Measurements from ENCODE around the gene HK3.

HK3 gene

DNA sequence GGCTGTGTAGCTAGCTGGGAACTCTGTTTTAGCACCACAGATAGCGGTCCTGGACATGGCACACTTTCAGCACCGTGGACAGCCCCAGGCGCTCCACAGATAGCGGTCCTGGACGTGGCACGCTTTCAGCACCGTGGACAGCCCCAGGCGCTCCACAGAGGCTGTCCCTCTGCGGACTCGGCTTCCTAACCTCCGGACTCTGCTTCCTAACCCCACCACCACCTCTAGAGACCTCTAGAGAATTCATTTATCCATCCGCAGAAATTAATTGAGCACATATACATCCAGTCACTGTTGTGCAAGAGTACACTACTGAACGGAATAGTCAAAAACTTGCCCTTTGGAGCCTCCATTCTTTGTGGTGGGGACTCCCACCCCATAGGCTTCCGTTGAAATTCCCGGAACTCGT is 61.4 kb downstream of the HK3 start:
- TF ChIP-seq CTCF (IDR thresholded peaks at IDR 0.05; ENCODE audit: low read depth, low read length): no peak
- no peak overlapping the region for H3K4me3 ChIP-seq (ENCODE audit: low read depth, low read length)

- no peak for TF ChIP-seq CTCF (IDR thresholded peaks at IDR 0.05; ENCODE audit: low read depth, low read length)
- no peak overlapping the region for H3K4me3 ChIP-seq (ENCODE audit: low read depth, low read length)
Observed at GRCh38 chr5:176836811-176837706, 62.1 kb downstream of the HK3 start.

DNA sequence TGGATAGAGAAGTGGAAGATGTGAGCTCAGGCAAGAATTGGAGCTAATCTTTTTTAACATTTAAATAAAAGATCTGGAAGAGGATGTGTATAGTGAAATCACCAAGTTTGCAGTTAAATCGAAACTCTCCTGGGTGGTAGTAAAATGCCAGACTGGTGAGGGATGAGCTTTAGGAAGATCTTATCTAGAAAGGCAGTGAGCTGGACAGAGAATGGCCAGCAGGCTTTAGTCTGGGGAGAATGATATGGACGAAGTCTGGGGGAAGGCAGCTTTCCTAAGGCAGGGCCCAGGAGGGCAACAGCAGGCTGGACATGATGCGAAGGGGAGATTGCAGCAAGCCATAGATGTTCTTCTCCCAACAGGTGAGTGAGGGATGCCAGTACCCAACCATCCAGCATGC is 63.2 kb downstream of the HK3 start:
- no peak overlapping the region for H3K4me3 ChIP-seq (ENCODE audit: low read depth, low read length)
- TF ChIP-seq CTCF (IDR thresholded peaks at IDR 0.05; ENCODE audit: low read depth, low read length): no peak

DNA sequence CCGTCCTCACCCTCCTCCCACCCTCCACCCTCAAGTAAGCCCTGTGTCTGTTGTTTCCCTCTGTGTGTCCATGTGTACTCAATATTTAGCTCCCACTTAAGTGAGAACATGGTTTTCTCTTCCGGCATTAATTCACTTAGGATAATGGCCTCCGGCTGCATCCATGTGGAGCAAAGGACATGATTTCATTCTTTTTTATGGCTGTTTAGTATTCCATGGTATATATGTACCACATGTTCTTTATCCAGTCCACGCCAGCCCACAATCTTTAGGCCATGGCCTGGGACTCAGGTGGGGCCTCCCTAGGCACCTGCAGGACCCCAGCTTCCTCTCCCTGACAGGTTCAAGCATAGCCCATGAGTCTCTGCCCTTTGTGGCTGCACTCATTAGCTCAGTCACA is 65.9 kb downstream of the HK3 start:
- no peak overlapping the region for H3K4me3 ChIP-seq (ENCODE audit: low read depth, low read length)
- TF ChIP-seq CTCF (IDR thresholded peaks at IDR 0.05; ENCODE audit: low read depth, low read length): no peak

DNA sequence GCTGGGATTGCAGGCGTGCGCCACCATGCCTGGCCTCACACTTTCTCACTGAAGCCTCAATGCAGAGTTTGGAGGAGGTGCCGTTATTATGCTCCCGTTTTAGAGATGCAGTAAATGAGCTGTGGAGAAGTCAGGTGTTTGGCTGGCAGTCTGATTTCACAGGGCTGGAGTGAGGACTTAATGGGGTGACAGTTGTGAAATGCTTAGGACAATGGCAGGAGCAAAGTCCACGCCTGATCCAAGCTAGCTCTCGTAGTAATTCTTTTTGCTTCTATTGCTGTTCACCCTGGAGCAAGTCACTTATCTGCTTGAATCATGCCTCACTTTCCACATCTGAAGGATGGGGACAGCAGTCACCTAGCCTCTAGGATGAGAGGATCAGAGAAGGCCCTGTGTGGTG is 67.0 kb downstream of the HK3 start:
- H3K4me3 ChIP-seq (ENCODE audit: low read depth, low read length): no peak overlapping the region
- TF ChIP-seq CTCF (IDR thresholded peaks at IDR 0.05; ENCODE audit: low read depth, low read length): no peak

DNA sequence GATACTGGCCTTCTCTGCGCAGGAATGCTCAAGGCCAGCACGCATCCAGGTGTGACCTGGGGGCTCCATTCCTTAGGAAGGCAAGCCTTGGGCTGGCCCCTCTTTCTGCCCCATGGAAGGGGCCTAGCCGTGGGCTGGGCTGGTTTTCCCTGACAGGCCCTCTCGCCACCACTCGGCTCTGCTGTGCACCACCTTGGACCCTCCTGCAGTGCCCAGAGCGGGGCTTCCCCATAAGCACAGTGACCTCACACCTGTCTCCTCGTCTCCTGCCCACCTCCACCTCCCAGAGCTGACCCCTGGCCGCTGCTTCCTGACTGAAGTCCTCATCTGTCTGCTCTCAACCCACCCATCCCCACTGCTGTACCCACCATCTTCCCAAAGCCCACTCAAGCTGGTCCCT is 67.7 kb downstream of the HK3 start:
- no peak for TF ChIP-seq CTCF (IDR thresholded peaks at IDR 0.05; ENCODE audit: low read depth, low read length)
- H3K4me3 ChIP-seq (ENCODE audit: low read depth, low read length): no peak overlapping the region

DNA sequence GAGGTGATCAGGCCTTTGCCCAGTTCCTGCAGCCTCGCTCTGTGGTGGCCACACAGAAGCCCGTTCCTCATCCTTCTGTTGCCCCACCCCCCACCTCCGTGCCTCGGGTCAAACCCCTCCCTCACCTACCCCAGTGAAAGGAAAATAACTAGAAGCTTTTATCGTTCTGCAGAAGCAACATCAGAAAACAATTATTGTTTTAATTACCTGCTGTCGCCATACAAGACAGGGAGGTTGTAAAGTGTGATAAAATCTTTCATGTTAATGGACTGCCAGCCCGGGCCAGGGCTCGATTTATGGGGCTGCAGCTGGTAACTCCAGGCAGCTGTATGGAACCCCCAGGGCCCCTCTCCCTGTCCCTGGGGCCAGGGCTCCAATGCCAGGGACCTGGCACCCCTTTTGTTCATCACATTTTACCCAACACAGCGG is 68.1 kb downstream of the HK3 start:
- no peak for TF ChIP-seq CTCF (IDR thresholded peaks at IDR 0.05; ENCODE audit: low read depth, low read length)
- H3K4me3 ChIP-seq (ENCODE audit: low read depth, low read length): no peak overlapping the region

Measured in WI38 (cell line).